SH-SY5Y (cell line): Measurements from ENCODE around the gene ALPK3.

Experiments
- GATA2 ChIP-seq: IDR thresholded peaks from 2 replicates; pipeline ENCODE4 v1.6.1; 2011; ENCODE audit warnings: mild to moderate bottlenecking, low read depth, low read length
- GATA3 ChIP-seq: IDR thresholded peaks from 2 replicates; pipeline ENCODE4 v1.6.1; 2011; ENCODE audit warnings: low read depth, mild to moderate bottlenecking, low read length, moderate library complexity

Gene ALPK3

DNA sequence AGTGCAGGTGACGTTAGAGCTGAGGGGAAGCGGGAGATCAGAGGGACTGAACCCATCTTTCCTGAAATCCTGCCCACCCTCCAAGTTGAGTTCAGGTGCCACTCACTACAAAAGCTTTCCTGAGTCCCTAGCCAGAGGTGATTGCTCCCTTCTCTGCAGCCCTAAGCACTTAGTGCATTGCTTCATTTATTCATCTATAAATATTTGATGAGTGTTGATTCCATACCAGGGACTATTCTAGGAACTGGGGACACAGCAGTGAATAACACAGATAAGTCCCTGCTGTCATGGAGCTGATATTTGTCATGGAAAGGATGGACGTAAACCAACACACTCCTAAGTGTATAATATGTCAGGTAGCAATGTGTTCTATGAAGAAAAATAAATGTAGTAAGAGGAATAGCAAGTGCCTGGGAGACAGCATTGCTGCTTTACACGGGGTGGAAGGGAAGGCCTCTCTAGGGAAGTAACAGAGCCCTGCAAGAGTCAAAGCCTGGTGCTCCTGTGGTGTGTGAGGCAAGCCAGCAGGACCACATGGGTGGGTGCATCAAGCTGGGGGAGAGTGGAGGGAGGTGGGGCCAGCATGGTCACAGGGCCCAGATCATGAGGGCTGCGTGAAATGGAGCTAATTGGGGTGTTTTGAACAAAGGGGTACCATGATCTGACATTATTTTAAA is 18.6 kb downstream of the ALPK3 start:
- TF ChIP-seq GATA2, result no peak
- no peak for TF ChIP-seq GATA3

GRCh38 chr15:84836844-84837243 is 19.7 kb downstream of the ALPK3 start:
- TF ChIP-seq GATA2 (no peak), GATA3 (no peak)

GRCh38 chr15:84839714-84840113 is 22.6 kb downstream of the ALPK3 start:
- no peak for TF ChIP-seq GATA3
- no peak for TF ChIP-seq GATA2

DNA sequence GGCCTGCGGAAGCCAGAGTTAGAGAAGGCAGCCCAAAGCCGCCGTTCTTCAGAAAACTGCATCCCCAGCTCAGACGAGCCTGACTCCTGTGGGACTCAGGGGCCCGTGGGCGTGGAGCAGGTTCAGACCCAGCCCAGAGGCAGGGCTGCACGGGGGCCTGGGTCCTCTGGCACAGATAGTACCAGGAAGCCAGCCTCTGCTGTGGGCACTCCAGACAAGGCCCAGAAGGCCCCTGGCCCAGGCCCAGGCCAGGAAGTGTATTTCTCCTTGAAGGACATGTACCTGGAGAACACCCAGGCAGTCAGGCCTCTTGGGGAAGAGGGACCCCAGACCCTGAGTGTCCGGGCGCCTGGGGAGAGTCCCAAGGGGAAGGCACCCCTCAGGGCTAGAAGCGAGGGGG is 23.1 kb downstream of the ALPK3 start:
- TF ChIP-seq GATA3 (no peak), GATA2 (no peak)

- TF ChIP-seq GATA2 (no peak), GATA3 (no peak)
Measured at GRCh38 chr15:84840741-84841429, 23.7 kb downstream of the ALPK3 start.

- TF ChIP-seq GATA2 (no peak), GATA3 (no peak)
Measured at GRCh38 chr15:84842781-84843180, 25.6 kb downstream of the ALPK3 start.

DNA sequence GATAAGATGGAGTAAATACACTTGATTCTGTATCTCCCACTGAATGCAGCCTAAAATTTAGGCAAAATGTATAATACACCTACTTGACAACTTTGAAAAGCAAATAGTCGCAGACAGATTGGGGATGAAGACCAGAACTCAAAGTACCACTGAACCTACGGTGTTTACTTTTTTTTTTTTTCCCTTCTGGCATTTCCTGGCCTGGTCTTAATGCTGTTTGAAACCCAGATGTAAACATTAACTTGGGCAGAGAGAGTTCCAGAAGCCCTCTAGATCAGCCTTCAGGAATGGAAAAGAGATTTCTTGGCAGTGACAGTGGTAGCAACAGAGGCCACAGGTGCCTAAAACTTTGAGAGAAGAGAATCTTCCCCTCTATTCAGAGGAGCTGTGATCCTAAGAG is 27.8 kb downstream of the ALPK3 start:
- TF ChIP-seq GATA2 (no peak), GATA3 (no peak)

GRCh38 chr15:84846269-84846668 is 29.1 kb downstream of the ALPK3 start:
- TF ChIP-seq GATA3 (no peak), GATA2 (no peak)

DNA sequence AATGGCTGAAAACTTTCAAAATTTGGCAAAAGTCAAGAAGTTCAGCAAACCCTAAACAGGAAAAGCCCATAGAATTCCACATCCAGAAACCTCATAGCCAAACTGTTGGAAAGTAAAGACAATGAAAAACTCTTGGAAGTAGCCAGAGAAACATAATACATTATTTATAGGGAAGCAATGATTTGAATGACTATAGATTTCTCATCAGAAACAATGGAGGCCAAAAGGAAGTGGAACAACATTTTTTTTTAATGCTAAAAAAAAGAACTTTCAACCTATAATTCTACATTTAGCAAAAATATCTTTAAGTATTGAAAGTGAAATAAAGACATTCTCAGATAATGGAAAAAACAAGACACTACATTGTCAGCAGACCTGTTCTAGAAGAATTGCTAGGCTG is 30.2 kb downstream of the ALPK3 start:
- TF ChIP-seq GATA2 (no peak), GATA3 (no peak)

DNA sequence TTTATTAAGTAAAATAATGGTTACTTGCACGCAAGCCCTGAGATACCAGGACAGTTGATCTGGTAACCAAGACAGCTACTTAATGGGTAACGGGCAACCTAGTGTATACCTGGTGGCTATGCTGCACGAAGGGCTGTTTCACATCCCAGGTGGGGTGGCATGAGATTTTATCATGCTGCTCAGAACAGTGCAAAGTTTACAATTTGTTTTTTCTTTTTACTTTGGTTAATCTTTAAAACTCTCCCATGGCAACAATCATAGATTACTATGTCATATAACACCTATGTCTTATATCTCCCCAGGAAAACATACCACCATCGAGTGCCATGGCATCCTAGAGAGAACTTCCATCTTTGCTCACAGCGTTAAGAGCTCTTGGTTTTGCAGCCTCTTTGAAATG is 35.1 kb downstream of the ALPK3 start:
- TF ChIP-seq GATA2 (no peak), GATA3 (no peak)

- no peak for TF ChIP-seq GATA3
- no peak for TF ChIP-seq GATA2
Measured at GRCh38 chr15:84855136-84855535, 38.0 kb downstream of the ALPK3 start.

DNA sequence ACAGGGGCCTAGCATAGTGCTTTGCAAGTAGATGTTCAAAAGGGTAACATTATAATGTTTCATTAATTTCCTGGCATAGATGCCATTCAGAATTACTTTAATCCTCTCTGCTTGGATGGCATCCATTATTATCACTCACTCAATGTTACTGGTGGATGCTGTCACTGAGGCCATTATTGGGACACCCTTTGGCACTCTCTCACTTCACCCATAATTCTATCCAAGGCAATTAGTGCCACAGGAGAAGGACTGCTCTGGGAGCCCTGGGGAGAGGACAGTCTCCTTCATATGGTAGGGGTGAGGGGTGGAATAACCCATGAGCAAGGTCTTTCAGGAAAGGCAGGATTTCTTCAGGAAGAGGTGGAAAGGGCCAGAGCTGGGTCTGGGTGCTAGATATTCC is 38.6 kb downstream of the ALPK3 start:
- TF ChIP-seq GATA2, result no peak
- TF ChIP-seq GATA3, result no peak

DNA sequence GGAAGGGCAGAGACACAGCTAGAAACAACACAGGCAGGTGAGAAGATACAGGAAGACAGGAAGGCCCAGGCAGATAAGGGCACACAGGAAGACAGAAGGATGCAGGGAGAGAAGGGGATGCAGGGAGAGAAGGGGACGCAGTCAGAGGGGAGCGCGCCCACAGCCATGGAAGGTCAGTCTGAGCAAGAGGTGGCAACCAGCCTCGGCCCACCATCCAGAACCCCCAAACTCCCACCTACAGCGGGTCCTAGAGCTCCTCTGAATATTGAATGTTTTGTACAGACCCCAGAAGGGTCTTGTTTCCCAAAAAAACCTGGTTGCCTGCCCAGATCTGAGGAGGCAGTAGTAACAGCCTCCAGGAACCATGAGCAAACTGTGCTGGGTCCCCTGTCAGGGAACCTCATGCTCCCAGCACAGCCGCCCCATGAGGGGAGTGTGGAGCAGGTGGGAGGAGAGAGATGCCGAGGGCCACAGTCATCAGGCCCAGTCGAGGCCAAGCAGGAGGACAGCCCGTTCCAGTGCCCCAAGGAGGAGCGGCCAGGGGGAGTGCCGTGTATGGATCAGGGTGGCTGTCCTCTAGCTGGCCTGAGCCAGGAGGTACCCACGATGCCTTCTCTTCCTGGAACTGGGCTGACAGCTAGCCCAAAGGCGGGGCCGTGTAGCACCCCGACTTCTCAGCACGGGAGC is 39.7 kb downstream of the ALPK3 start:
- TF ChIP-seq GATA2 (no peak), GATA3 (no peak)

DNA sequence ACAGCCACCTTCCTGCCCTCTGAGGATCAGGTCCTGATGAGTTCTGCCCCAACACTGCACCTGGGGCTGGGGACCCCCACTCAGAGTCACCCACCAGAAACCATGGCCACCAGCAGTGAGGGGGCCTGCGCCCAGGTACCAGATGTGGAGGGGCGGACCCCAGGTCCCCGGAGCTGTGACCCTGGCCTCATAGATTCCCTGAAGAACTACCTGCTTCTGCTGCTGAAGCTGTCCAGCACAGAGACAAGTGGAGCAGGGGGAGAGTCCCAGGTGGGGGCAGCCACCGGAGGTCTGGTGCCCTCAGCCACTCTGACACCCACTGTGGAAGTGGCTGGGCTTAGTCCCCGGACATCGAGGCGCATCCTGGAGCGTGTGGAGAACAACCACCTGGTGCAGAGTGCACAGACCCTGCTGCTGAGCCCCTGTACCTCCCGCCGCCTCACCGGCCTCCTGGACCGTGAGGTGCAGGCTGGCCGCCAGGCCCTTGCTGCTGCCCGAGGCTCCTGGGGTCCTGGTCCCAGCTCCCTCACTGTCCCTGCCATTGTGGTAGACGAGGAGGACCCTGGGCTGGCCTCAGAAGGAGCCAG is 40.4 kb downstream of the ALPK3 start:
- no peak for TF ChIP-seq GATA3
- no peak for TF ChIP-seq GATA2

DNA sequence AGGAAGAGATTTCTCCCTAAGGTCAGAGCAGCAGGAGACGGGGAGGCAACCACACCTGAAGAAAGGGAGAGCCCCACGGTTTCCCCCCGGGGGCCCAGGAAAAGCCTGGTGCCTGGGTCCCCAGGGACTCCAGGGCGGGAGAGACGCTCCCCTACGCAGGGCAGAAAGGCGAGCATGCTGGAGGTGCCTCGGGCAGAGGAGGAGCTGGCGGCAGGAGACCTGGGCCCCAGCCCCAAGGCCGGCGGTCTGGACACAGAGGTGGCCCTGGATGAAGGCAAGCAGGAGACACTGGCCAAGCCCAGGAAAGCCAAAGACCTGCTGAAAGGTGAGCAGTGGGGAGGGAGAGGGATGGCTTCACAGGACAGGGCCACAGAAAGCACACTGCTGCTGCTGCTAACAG is 41.1 kb downstream of the ALPK3 start:
- TF ChIP-seq GATA3 (no peak), GATA2 (no peak)

GRCh38 chr15:84859144-84859543 is 42.0 kb downstream of the ALPK3 start:
- no peak for TF ChIP-seq GATA3
- no peak for TF ChIP-seq GATA2

DNA sequence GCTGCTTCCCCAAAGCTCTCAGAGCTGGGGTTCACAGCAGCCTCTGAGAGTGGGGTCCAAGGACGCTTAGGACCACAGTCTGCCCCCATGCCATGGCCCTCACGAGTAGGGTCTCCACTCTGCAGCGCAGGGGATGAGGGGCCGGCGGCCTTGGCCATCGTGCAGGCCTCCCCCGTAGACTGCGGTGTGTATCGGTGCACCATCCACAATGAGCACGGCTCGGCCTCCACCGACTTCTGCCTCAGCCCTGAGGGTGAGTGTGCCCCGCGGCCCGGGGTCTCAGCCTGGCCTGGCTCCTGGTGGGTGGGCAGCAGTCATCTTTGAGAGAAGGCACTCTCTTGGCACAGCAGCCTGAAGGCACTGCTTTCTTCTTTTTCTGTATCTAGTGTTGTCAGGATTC is 42.5 kb downstream of the ALPK3 start:
- TF ChIP-seq GATA2, result no peak
- TF ChIP-seq GATA3, result no peak
